Adrenal gland (tissue), 5 donors: ENCODE results near the gene TANC1.

Experiments used
- POLR2A ChIP-seq, 2 donors: fragments of 450-650 bp; IDR thresholded peaks; one replicate each; pipeline ENCODE4 v1.6.1; 2017; ENCODE audit warnings: antibody characterized with exemption in 2 of 2, mild to moderate bottlenecking in 2 of 2, moderate library complexity in 1 of 2
- TF ChIP-seq, protein P1 (sequence below), 6 experiments: fragments of 450-650 bp in 4 of 6; fragments of 200-600 bp in 2 of 6; sonication (generic) in 1 of 6; IDR thresholded peaks; 1 replicate in 5 of 6; 2 replicates in 1 of 6; pipeline versions ENCODE4 v1.5.1 to v1.8.0; 2016 to 2021; ENCODE audit warnings: antibody characterized with exemption in 6 of 6, mild to moderate bottlenecking in 2 of 6, moderate library complexity in 1 of 6
- donor health status: DM: no; HTN: no; CAD: no.

DNA sequence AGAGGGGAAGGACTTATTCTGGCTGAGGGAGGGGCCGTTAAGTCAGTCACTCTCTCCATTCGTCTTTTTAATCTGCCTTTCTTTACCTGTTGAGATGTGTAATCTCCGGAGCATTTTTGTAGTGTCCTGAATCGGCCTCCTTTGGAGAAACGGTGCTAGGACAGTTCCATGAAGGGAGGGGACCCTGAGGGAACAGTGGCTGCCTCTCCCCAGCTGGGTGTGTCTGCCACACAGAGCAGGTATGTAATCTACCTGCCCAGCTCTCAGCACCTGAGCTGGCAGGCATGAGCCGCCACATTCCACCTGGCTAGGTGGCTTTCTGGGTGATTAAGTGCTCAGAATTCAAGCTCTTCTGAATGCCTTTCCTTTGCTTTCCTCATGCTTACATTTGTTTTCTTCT is 186.9 kb downstream of the TANC1 start:
- TF ChIP-seq, protein P1, sequence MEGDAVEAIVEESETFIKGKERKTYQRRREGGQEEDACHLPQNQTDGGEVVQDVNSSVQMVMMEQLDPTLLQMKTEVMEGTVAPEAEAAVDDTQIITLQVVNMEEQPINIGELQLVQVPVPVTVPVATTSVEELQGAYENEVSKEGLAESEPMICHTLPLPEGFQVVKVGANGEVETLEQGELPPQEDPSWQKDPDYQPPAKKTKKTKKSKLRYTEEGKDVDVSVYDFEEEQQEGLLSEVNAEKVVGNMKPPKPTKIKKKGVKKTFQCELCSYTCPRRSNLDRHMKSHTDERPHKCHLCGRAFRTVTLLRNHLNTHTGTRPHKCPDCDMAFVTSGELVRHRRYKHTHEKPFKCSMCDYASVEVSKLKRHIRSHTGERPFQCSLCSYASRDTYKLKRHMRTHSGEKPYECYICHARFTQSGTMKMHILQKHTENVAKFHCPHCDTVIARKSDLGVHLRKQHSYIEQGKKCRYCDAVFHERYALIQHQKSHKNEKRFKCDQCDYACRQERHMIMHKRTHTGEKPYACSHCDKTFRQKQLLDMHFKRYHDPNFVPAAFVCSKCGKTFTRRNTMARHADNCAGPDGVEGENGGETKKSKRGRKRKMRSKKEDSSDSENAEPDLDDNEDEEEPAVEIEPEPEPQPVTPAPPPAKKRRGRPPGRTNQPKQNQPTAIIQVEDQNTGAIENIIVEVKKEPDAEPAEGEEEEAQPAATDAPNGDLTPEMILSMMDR (IDR thresholded peaks at IDR 0.05) = no peak
- TF ChIP-seq POLR2A (IDR thresholded peaks at IDR 0.05) = no peak
